Common myeloid progenitor, CD34-positive (primary cell): ENCODE measurements around the gene TRAF3.

Source experiments
- CTCF ChIA-PET: fragments of 350-600 bp; sonication (Branson Sonifier 250); formaldehyde crosslinking; loops from one replicate; lab custom pipeline; 2021; ENCODE audit warnings: antibody characterized with exemption; lab: Charles Lee
- POLR2A ChIA-PET: fragments of 350-600 bp; sonication (Branson Sonifier 250); formaldehyde crosslinking; loops from one replicate; lab custom pipeline; 2021; ENCODE audit warnings: antibody characterized with exemption; lab: Charles Lee
- DNase-seq, 3 donors: peaks; one replicate each; pipeline versions ENCODE4 v3.0.0 to v3.0.0-alpha.2; 2013
- H3K27ac ChIP-seq, 2 experiments: 1 replicate in 1 of 2; 2 replicates in 1 of 2; pipeline ENCODE4 v1.7.0; 2013; ENCODE audit warnings: inconsistent platforms in 2 of 2, low read length in 2 of 2, mild to moderate bottlenecking in 2 of 2, low read depth in 1 of 2, moderate library complexity in 1 of 2; ENCODE audit not compliant: severe bottlenecking in 2 of 2, insufficient read depth in 1 of 2, poor library complexity in 1 of 2
- H3K27me3 ChIP-seq, 5 experiments: replicated peaks in 2 of 5; 1 replicate in 3 of 5; 2 replicates in 2 of 5; pipeline versions ENCODE4 v1.6.1 to v1.7.0; 2013; ENCODE audit warnings: low read length in 4 of 5, mild to moderate bottlenecking in 2 of 5, moderate library complexity in 2 of 5, inconsistent platforms in 1 of 5; ENCODE audit not compliant: insufficient read depth in 5 of 5, control insufficient read depth in 4 of 5
- H3K36me3 ChIP-seq, 4 experiments: 1 replicate in 2 of 4; 2 replicates in 2 of 4; pipeline versions ENCODE4 v1.6.1 to v1.7.0; 2013; ENCODE audit warnings: low read length in 3 of 4, control low read depth in 1 of 4, mild to moderate bottlenecking in 1 of 4; ENCODE audit not compliant: control insufficient read depth in 4 of 4, insufficient read depth in 4 of 4
- H3K4me1 ChIP-seq, 4 experiments: 1 replicate in 3 of 4; 2 replicates in 1 of 4; pipeline versions ENCODE4 v1.6.1 to v1.7.1; 2013; ENCODE audit warnings: low read length in 3 of 4, mild to moderate bottlenecking in 3 of 4, control low read depth in 1 of 4, inconsistent platforms in 1 of 4, moderate library complexity in 1 of 4; ENCODE audit not compliant: control insufficient read depth in 4 of 4, insufficient read depth in 4 of 4; ENCODE audit errors: control extremely low read depth in 1 of 4
- H3K4me3 ChIP-seq, 7 experiments: 1 replicate in 4 of 7; 2 replicates in 3 of 7; pipeline versions ENCODE4 v1.5.1 to v1.7.0; 2013; ENCODE audit warnings: mild to moderate bottlenecking in 7 of 7, low read length in 6 of 7, moderate library complexity in 6 of 7, inconsistent platforms in 2 of 7, low read depth in 2 of 7, control low read depth in 1 of 7; ENCODE audit not compliant: insufficient read depth in 4 of 7, control insufficient read depth in 1 of 7; ENCODE audit errors: extremely low read depth in 1 of 7
- H3K9me3 ChIP-seq, 5 experiments: 1 replicate in 4 of 5; 2 replicates in 1 of 5; pipeline versions ENCODE4 v1.6.1 to v1.7.1; 2013; ENCODE audit warnings: low read length in 4 of 5, mild to moderate bottlenecking in 2 of 5, inconsistent platforms in 1 of 5, low read depth in 1 of 5, moderate library complexity in 1 of 5; ENCODE audit not compliant: control insufficient read depth in 4 of 5, insufficient read depth in 2 of 5; ENCODE audit errors: control extremely low read depth in 1 of 5
- WGBS: methylation state at CpG from one replicate; pipeline ENCODE4 v1.1.5; 2013; ENCODE audit not compliant: insufficient coverage; 5-methylcytosine and 5-hydroxymethylcytosine counted together

Gene TRAF3

DNA sequence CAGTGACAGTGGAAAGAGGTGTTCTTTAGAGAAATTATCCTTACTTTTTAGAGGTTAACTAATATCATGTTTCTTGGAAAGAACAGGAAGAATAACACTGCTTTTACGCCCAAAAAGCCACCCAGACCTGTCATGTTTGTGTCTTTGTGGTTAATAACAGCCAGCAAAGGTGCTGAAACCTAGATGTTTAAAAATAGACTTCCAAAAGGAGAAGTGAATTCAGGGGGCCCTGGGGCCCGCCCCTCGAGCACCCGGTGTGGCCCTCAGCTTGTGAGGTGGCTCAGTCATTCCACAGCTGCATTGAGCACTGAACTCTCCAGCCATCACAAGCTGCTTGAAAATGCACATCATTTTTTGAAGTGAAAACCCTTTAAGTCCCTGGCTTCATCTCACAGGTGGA is 124.4 kb downstream of the TRAF3 start:
- Histone ChIP-seq H3K27me3 (no peaks in the 10 kb centered on the region), H3K4me3 (peak overlapping the region in 4 of 7 experiments; percentile 11 to 60 (median 32)), H3K27ac (peak overlapping the region in 1 of 2 experiments; percentile 36), H3K9me3 (no peaks in the 10 kb centered on the region), H3K4me1 (peaks cover 12 to 30% (median 25%) of the 10 kb centered on the region in 4 experiments), H3K36me3 (peaks cover 0 to 35% (median 25%) of the 10 kb centered on the region in 4 experiments)
- ChIA-PET CTCF (interaction anchor here (1.0 to 1.2 kb wide), 2 partner anchors 10 to 16 kb away, joined by 3 read pairs; no protein-coding TSS in a partner anchor), POLR2A (no interaction called here)
- 0% methylated on average over 3 of the region's 4 CpGs for WGBS
- peak; percentile 32 to 84 (median 77) for DNase-seq

GRCh38 chr14:102902086-102902485 is 124.8 kb downstream of the TRAF3 start:
- Histone ChIP-seq H3K9me3 (no peaks in the 10 kb centered on the region), H3K27me3 (no peaks in the 10 kb centered on the region), H3K4me1 (peaks cover 12 to 30% (median 25%) of the 10 kb centered on the region in 4 experiments), H3K4me3 (peak overlapping the region in 2 of 7 experiments; percentile 52 to 60), H3K36me3 (peaks cover 0 to 40% (median 28%) of the 10 kb centered on the region in 4 experiments), H3K27ac (no peak overlapping the region)
- CTCF ChIA-PET: no interaction called here
- POLR2A ChIA-PET: no interaction called here
- no peak for DNase-seq
- 71% methylated on average over 5 of the region's 7 CpGs for WGBS

DNA sequence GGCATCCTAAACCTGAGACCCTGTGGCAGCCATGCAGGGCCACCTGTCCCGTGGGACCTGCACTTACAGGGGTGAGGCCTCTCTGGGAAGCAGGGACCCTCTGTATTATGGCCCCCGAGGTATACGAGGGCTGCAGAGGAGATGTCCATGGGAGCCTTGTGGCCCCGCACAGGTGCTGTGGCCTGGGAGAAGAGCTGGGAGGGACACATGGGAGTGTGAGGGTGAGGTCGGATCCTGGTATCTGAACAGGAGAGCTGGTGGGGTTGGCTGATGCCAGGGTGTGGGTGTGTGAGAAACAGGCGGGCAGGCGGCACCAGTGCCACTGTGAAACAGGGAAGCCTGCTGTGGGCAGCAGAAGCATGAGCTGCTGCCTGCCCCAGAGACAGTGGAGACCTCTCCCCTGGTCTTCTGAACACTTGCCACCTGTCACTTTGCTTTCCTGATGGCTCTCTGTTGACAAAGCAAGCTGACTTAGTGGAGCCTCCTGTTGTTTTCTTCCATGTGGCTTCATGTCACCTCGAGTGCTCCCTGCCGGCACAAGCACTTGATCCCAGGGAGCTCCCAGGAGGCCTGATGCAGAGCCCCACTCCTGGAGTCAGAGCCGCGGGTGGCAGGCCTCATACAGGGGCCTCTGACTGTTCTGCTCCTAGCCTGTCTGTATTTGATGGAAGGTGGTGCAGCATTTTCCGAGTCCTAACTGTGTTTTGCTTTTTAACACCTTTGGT is 125.4 kb downstream of the TRAF3 start:
- CTCF ChIA-PET: interaction anchor here (0.6 kb wide), 2 partner anchors 11 to 76 kb away, joined by 3 read pairs; no protein-coding TSS in a partner anchor
- Histone ChIP-seq H3K4me3 (no peak overlapping the region), H3K4me1 (peaks cover 12 to 30% (median 25%) of the 10 kb centered on the region in 4 experiments), H3K27ac (no peak overlapping the region), H3K27me3 (no peaks in the 10 kb centered on the region), H3K36me3 (peaks cover 0 to 43% (median 30%) of the 10 kb centered on the region in 4 experiments), H3K9me3 (no peaks in the 10 kb centered on the region)
- no peak for DNase-seq
- WGBS: 98% methylated on average over 11 of the region's 12 CpGs
- POLR2A ChIA-PET: no interaction called here

GRCh38 chr14:102903248-102903888 is 126.1 kb downstream of the TRAF3 start:
- Histone ChIP-seq H3K4me3 (no peak overlapping the region), H3K36me3 (peaks cover 0 to 40% (median 25%) of the 10 kb centered on the region in 4 experiments), H3K27me3 (no peaks in the 10 kb centered on the region), H3K27ac (no peak overlapping the region), H3K9me3 (no peaks in the 10 kb centered on the region), H3K4me1 (peaks cover 12 to 30% (median 25%) of the 10 kb centered on the region in 4 experiments)
- POLR2A ChIA-PET: no interaction called here
- WGBS: 98% methylated on average over 26 of the region's 29 CpGs
- no peak for DNase-seq
- CTCF ChIA-PET: interaction anchor here (0.6 kb wide), 1 partner anchor 75 kb away, joined by 3 read pairs; no protein-coding TSS in a partner anchor

DNA sequence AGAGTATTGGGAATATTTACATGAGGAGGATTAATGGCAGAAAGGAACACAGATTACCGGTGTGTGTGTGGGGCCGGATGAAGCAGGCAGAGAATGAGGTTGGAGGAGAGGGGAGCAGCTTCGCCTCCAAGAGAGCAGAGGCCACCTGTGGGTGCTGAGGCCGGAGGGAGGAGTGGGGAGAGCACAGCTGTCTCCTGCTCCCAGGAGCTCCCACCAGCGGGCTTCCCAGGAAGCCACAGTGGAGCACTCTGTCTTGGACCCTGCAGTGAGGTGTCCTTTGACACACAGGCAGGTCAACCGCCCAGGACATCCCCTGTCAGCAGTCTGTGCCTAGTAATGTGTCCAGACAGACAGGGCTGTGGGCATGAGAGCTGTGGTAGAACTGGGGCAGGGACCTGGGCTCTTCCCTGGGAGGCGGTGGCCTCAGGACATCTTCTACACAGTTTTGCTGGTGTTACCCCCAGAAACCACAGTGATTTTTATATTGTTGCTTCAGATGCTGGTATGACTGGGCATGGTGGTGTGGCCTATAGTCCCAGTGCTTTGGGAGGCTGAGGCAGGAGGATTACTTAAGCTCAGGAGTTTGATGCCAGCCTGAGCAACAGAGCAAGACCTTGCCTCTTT is 126.8 kb downstream of the TRAF3 start:
- no peak for DNase-seq
- CTCF ChIA-PET: no interaction called here
- peaks cover 0 to 35% (median 25%) of the 10 kb centered on the region in 4 experiments for H3K36me3 ChIP-seq

DNA sequence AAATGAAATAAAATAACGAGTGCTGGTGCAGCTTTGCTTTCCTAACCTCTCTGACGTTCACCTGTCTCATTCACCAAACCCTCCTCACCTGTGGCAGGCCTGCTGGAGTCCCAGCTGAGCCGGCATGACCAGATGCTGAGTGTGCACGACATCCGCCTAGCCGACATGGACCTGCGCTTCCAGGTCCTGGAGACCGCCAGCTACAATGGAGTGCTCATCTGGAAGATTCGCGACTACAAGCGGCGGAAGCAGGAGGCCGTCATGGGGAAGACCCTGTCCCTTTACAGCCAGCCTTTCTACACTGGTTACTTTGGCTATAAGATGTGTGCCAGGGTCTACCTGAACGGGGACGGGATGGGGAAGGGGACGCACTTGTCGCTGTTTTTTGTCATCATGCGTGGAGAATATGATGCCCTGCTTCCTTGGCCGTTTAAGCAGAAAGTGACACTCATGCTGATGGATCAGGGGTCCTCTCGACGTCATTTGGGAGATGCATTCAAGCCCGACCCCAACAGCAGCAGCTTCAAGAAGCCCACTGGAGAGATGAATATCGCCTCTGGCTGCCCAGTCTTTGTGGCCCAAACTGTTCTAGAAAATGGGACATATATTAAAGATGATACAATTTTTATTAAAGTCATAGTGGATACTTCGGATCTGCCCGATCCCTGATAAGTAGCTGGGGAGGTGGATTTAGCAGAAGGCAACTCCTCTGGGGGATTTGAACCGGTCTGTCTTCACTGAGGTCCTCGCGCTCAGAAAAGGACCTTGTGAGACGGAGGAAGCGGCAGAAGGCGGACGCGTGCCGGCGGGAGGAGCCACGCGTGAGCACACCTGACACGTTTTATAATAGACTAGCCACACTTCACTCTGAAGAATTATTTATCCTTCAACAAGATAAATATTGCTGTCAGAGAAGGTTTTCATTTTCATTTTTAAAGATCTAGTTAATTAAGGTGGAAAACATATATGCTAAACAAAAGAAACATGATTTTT is 128.2 kb downstream of the TRAF3 start:
- WGBS: over 99% methylated on average over 20 of the region's 38 CpGs
- ChIA-PET POLR2A (no interaction called here), CTCF (interaction anchor here (1.3 kb wide), 1 partner anchor 12 kb away, joined by 3 read pairs; no protein-coding TSS in a partner anchor)
- Histone ChIP-seq H3K27ac (no peak overlapping the region), H3K9me3 (no peaks in the 10 kb centered on the region), H3K4me1 (peaks cover 12 to 28% (median 24%) of the 10 kb centered on the region in 4 experiments), H3K4me3 (no peak overlapping the region), H3K27me3 (no peaks in the 10 kb centered on the region), H3K36me3 (peaks cover 0 to 31% (median 25%) of the 10 kb centered on the region in 4 experiments)
- no peak for DNase-seq

More for the DNA sequence above, 126.8 kb downstream of the TRAF3 start:
- H3K27me3 ChIP-seq: no peaks in the 10 kb centered on the region
- 93% methylated on average over 4 of the region's 7 CpGs for WGBS
- H3K9me3 ChIP-seq: no peaks in the 10 kb centered on the region
- no peak overlapping the region for H3K4me3 ChIP-seq
- POLR2A ChIA-PET: no interaction called here
- H3K4me1 ChIP-seq: peaks cover 12 to 30% (median 25%) of the 10 kb centered on the region in 4 experiments
- no peak overlapping the region for H3K27ac ChIP-seq
